NCI-H2227 (cell line): ENCODE results near the gene CRAMP1.

ENCODE experiments used
- DNase-seq: peaks from one replicate; lab custom pipeline; 2025; ENCODE audit not compliant: unreplicated experiment; lab: John Stamatoyannopoulos, UW

CRAMP1 gene

DNA sequence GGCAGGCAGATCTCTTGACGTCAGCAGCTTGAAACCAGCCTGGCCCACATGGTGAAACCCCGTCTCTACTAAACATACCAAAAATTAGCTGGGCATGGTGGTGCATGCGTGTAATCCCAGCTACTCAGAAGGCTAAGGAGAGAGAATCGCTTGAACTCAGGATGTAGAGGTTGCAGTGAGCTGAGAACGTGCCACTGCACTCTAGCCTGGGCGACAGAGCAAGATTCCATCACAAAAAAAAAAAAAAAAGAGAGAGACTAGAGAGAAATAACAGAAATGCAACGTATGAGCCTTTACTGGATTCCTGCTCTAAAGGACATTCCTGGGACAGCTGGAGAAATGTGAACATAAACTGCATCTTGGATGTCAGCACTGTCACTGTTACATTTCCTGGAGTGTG, 11.1 kb upstream of the CRAMP1 start:
- DNase-seq, result no peak

DNA sequence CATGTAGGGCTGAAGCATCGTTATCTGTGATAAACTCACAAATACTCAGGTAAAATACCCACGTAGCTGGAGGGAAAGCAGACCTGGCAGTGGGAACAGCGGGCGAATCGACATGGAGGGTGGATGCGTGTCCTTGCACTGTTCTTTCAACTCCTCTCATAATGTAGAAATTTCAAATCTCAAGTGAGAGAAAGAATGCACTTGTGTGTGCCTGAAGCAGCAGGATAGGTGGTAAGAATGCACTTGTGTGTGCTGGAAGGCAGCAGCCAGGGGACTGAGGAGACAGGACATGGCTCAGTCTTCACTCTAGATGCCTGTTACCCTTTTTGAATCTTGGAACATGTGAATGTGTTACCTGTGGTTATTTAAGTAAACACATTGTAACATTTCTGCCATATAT, 10.7 kb upstream of the CRAMP1 start:
- DNase-seq, result no peak

DNA sequence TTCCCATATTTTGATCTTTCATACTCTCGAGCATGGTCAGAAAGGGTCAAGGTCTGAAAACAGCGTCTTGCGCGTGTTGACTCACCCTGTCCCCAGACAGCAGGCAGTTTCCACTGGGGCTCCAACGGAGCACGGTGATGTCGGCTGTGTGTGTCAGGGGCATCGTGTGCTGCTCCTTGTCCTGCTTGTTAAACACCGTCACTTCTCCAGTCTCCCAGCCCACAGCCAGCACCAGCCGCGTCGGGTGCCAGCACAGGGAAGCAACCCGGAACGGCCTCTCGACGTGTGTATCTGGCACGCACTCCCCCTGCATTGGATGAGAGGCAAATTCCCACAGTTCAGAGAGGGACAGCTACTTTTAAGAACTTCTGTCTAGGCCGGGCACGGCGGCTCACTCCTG, 9.9 kb upstream of the CRAMP1 start:
- DNase-seq, result no peak

DNA sequence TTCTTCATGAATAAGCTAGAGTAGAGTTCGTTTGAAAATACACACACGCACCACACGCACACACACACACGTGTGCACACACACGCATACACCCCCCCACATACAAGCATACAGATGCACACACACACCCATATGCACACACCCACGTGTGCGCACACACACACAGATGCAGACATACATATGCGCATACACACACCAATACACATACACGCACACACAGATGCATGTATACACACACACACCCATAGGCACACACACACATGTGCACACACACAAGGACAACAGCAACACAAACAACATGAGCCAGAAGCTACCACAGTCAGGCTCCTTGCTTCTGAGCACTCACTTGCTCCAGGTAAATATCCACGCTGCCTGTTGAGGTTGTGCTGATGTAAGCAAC, 5.4 kb upstream of the CRAMP1 start:
- no peak for DNase-seq

DNA sequence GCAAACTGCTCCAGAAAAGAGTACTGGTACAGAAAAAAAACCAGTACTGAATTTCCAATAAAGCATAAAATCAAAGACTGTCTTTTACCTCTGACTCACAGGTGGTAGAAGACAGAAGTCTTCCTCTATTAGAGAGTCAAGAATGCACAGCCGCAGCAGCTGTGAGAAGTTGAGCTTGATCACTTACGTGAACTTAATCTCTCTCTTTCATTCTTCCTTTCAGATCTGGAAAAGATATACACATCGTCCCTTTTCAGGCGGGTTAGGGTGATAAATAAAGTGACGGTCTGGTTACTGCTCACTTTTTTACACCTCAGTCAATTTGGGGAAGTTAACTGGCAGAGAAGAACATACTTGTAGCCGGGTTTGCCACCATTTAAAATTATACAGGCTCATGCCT, 4.2 kb upstream of the CRAMP1 start:
- DNase-seq, result no peak

DNA sequence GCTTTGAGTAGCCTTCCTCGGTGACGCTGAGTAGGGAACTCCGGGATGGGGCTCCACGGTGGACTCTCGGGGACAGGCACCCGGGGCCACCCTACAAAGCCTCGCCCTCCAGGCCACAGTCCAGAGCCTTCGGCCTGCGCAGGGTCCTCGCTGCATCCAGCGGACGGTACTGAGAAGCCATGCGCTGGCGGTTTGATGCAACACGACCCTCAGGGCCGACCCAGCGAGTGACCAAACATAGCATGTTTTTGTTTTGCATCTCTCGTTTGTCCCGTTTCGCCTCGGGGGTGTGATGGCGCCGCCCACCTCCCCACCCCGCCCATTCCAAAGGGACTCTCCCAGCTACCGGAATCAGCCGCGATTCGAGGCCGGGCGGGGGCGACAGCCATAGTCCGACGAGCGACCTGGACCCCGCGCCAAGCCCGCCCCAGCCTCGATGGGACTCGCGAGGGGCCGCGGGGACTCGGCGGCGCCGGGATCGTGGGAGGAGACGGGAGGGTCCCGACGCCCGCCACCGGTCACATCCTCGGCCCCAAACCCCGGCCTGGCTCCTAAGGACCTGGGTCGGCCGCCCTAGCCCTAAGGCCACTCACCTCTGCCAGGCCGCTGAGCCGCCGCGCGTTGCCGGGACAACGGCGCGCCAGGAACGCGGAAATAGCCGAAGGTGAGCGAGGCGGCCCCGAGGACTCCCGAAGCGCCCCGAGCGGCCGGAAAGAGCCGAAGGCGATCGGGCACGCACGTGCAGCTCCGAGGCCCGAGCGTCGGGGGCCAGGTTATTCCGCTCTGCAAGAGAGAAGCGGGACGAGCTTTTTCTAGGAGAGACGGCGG, 1.9 kb upstream of the CRAMP1 start:
- peak; percentile 94 for DNase-seq

DNA sequence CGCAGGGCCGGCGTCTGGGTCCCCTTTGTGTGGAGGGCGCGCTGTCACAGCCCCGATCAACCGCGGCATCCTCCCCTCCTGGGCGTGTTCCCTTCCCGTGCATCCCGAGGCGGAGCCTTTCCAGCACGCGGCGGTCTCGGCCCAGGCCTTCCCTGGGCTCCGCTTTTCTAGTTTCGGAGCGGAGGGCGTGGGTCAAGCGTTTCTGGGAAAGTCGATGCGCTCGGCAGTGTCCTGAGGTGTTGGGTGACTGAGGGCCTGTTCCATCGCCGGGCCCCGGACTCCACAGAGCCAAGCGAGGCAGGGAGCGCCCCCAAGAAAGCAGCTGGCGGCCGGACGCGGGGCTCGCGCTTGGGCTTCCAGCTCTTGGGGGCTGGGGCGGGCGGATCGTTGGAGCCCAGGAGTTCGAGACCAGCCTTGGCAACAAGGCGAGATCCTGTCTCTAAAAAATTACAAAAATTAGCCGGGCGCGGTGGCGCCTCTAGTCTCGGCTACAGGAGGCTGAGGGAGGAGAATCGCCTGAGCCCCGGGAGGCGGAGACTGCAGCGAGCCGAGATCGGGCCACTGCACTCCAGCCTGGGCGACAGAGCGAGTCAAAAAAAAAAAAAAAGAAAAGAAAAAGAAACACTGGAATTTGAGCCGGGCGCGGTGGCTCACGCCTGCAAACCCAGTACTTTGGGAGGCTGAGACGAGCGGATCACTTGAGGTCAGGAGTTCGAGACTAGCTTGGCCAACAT, 1.1 kb upstream of the CRAMP1 start:
- DNase-seq, result no peak

DNA sequence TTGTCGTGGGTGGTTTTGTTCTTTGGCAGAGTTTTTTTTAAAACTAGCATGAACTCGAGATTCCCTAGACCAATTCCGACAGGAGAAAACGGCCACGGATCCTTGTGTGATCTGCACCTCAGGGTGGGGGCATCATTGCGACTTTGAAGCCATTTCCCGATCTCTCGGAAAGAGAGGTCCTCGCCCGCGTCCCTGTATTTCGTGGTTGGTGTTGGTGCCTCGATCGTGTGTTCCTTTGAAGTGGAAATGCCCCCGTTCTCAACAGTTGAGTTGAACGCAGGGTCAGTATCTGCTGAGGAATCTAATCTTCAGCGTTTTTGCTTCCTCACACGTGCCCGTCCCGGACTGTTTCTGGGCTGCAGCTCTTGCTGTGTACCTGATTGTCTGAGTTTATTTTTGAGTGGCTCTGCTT, 1.1 kb downstream of the CRAMP1 start:
- DNase-seq, result no peak

DNA sequence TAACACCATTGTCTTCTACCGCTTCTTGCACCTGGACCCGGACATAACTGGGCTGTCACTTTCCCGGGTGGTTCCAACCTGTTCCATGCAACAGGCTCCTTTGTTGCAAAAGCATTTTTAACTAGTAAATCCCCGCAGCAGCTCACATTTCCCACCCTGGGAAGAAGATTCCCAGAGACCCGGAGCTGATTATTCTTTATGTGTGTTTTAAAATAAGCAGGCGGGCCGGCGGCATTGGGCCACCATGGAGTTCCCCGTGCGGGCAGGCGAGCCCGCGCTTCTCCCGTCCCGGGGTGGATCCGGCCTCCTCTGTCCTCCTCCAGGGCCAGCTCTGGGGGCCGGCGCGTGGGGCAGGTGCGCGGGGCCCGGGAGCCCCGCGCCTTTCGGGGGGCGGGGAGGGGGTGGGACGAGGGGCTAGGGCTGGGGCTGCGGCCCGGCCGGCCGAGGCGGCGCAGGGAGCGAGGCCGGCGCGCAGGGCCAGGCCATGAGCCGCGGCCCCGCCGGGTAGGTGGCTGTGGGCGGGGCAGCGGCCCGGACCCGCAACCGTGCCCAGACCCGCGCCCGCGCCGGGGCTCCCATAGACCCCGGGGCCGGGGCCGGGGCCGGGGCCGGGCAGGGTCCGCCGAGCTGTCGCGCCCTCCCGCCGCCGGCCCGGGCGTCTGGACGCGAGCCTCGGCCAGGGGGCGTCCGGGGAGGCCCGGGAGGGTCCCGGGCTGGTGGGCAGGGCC, 1.7 kb downstream of the CRAMP1 start:
- peak; percentile 18 for DNase-seq

DNA sequence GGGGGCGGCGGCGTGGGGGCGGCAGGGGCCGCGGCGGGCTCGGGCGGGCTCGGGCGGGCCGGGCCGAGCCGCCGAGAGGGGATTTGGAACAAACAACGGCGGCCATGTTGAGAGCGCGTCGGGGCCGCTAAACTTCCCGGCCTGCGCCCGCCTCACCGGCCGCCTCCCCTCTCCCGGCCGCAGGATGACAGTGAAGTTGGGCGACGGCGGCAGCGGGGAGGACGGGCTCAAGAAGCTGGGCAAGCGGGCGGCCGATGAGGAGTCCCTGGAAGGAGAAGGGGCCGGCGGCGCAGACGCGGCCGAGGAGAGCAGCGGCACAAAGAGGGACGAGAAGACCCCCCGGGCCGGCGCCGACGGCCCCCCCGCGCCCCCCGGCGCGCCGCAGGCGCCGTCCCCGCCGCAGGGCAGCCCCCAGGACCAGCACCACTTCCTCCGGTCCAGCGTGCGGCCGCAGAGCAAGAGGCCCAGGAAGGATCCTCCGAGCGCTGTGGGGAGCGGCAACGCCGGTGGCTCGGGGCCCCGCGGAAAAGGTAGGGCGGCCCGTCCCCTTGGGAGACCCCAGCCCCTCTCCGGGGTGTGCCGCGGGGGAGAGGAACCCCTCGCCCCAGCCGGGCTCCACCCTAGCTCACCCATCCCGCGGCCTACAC, 2.4 kb downstream of the CRAMP1 start:
- DNase-seq, result peak; percentile 23

DNA sequence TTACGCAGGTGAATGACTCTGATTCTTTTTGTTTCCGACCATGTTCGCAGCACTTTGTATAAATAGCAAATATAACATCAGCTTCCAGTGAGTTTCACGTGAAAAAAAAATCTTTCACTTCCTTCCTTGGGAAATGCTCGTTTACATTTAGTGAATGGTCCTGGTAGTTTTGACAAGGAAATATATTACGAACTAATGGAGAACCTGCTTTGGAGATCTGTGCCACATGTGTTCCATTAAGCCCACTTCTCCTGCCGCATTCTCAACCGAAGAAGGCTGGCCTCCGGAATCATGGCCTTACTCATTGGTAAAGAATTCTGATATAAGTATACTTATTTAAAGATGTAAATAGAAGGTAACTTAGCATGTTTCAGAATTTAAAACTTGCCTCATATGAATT, 3.6 kb downstream of the CRAMP1 start:
- DNase-seq, result no peak

DNA sequence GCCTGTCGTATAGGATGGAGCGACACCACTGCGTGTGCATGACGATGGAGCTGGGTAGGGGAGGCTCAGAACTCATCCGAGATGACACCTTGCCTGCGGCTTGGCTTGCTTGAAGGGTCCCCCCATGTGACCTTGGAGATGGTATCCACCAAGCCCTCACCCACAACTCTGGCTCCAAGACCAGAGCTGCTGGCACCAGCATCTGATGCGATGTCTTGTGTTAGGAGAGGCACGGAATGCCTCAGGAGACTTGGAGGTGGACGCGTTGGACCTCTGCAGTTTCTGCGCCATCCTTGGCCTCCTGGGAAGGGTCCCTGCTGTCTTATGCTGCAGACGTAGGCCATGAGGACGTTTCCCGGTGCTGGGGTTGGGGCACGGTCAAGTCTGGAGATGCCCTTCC, 7.8 kb downstream of the CRAMP1 start:
- no peak for DNase-seq

DNA sequence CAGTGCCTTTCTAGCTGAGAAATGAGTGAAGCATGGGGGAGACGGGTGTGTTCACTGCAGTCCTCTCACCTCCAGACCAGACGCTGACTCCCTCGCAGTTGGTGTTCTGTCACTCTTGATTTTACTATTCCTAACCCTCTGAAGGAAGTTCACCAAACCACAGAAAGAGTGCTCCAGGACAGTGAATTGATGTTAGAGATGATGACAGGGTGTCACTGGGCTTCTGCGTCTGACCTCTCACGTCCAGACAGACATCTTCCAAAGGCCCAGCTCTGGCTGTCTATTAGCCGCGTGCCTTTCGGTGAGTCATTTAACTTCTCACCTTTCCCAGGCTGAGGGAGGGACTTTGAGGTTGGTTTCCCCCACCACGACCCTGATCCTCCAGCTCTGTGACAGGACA, 8.2 kb downstream of the CRAMP1 start:
- DNase-seq, result no peak

DNA sequence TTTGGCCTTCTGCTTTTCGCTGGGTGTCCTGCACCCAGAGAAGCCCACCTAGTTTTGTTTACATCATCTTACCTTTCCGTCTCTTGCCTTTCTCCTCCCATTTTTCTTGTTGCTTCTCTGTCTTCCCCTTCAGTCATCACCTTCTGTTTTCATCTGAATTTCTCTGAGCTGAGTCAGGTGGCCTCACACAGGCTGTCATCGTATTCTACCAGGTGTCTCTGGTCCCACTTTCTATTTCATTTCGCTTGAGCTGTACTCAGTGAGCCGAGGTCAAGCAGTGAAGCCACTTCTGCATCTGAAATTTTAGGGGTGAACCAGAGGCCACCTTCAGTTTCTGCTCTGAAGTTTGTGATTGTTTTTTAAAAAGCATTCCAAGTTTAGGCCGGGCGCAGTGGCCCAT, 9.7 kb downstream of the CRAMP1 start:
- DNase-seq, result no peak

DNA sequence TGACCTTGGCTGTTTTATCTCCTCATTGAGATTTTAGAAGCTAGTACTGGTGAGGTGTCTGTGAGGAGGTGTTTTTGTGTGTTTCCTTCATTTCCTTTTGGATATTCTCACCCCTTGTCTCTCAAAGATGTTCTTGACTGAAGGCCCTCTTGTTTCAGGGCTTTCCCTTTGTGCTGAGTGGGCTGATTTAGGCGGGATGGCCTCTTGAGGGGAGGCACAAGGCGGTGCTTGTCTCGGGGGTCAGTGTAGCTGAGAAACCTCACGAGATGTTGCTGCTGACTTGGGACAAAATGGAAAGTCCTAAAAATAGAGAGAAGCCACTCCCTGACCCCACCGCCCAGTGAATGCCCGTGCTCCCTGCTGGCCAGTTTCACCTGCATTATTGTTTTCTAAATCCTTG, 14.2 kb downstream of the CRAMP1 start:
- DNase-seq, result no peak

DNA sequence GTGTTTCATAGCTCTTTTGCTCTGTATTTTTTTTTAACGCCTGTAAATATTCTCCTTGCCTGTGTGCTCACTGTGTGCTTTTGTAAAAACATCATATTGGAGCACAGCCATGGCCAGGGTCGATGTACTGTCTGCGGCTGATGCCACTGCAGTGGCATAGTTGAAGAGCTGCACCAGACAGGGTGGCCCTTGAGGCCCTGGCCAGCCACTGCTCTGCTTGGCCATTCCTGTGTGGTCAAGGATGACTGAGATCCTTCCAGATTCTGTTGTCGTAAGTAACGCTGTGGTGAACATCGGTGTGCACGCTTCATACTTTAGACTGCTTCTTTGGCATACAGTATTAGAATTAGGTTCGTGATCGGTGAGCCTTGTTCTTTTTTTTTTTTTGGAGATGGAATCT, 14.6 kb downstream of the CRAMP1 start:
- no peak for DNase-seq

DNA sequence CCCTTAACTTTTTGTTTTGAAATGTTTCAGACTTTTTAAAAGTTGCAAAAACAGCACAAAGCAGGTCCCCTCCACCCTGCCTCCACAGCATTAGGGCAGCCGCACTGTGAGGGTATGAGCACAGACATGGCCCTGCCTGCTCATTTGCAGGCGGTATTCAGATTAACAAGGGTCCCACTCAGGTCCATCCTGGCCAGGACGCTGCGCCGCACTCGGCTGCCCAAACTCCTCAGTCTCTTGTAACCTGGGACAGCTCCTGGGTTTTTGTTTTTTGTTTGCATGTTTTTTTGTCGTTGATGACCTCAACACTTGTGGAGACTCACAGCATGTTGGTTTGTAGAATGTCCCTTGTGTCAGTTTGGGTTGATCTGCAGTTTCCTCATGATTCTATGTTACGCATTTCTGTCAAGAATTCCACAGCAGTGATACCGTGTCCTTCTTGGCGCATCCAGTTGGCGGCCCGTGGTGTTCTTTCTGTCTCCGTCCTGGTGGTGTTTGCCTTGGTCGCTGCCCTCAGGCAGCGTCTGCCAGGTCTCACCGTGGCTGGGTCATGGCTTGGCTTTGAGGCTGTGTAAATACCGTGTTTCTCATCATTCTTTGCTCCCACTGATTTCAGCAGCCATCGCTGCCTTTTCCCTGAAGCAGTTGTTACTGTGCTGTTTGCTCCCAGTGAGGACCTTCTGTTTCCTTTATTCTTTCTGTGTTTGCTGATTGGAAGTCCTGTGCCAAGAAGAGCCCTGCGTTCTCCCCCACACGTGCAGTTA, 18.5 kb downstream of the CRAMP1 start:
- no peak for DNase-seq

DNA sequence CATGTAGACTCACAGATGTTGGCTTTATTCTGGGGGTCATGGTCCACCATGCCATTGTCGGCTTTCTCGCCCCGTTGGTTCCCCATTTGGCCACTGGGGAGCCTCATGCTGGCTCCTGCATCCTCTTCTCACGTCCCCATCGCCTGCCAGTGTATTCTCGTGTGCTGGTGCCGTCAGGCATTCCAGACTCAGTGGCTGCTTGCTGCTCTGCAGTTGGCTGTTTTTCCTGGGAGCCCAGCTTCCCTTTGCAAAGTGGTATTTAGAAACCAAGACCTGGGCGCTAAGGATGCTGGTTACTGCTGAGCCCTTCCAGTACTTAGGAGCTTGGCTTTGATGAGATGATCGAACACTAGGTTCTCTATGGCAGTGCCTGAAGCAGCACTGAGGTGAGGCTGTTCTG, 19.1 kb downstream of the CRAMP1 start:
- no peak for DNase-seq

DNA sequence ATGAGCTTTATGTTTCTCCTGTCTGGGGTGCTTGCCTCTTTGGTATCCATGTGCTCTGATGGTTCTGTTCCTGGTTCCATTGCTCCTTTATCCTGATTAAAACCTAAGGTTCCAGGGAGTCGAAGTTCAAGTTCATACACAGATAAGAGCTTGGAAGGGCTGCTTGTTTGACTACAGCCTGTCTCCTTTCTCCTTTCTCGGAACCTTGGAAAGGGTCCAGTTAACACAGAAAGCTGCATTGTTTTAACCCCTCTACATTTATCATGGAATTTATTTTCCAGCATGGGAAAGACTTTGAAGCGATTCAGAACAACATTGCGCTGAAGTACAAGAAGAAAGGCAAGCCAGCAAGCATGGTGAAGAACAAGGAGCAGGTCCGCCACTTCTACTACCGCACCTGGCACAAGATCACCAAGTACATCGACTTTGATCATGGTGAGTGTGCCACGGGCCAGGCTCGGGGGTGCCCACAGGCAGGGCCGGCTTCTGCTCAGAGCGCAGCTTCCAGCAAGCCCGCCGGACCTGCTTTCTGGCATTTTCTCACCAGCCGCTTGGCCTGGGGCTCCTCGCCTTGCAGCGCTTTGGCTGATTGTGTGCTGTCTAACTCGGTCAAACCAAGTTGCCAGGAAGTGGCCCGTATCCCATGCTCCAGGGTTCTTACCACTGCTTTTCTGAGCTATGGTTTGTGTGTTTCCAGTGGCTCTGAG, 19.9 kb downstream of the CRAMP1 start:
- DNase-seq, result no peak

DNA sequence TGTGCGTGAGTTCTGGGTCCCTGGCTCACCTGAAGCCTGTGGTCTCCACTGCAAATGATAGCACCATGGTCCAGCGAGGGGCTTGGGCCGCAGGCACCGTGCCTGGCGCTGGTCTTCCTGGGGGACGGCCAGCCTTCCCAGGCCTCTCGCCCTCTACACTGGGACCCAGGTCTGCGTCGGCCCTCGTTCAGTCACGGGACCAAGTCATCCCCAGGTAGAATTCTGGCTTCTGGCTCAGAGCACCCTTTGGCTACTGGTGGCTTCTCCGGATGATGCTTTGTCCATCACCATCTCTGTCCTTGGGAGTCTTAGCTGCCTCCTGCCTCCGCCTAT, 20.4 kb downstream of the CRAMP1 start:
- no peak for DNase-seq
